Lower lobe of right lung (tissue), 2 donors: Measurements from ENCODE around the gene RPLP1. TPM values are rescaled to one million over a fixed set of nuclear protein-coding genes. Genes with fewer than 3 reads are reported as not detected.

ENCODE experiments used
- ATAC-seq, 2 donors: fragments of 200-7000 bp; cut with Tn5 transposase; one replicate each; pipeline ENCODE4 v1.9.1; 2020 to 2022; ENCODE audit warnings: mild to moderate bottlenecking in 2 of 2, moderate library complexity in 2 of 2
- DNase-seq: peaks from one replicate; pipeline ENCODE4 v3.0.0-alpha.2; 2020
- H3K27ac ChIP-seq: fragments of 200-600 bp; one replicate; pipeline ENCODE4 v1.8.0; 2022
- H3K27me3 ChIP-seq: fragments of 200-600 bp; one replicate; pipeline ENCODE4 v1.8.0; 2022; ENCODE audit warnings: low read depth
- H3K36me3 ChIP-seq: fragments of 200-600 bp; one replicate; pipeline ENCODE4 v1.8.0; 2022; ENCODE audit warnings: mild to moderate bottlenecking
- H3K4me1 ChIP-seq: fragments of 200-600 bp; one replicate; pipeline ENCODE4 v1.8.0; 2022
- H3K4me3 ChIP-seq: fragments of 200-600 bp; one replicate; pipeline ENCODE4 v1.8.0; 2022; ENCODE audit warnings: mild to moderate bottlenecking
- H3K9me3 ChIP-seq: fragments of 200-600 bp; one replicate; pipeline ENCODE4 v1.8.0; 2022
- intact Hi-C: fragments of 100-400 bp; cut with DNase I; formaldehyde crosslinking; loops from one replicate; pipeline ENCODE4 v1.11.0; 2022
- total RNA-seq: library from RNA; stranded (reverse); fragmentation: NEBNext Ultra II Directional; extraction: Animal tissue kit (Norgen Biotek cat#: 25700); gene quantifications from one replicate; pipeline ENCODE4 v1.2.1, GENCODE V29; 2021
- TF ChIP-seq, protein P1 (sequence below): fragments of 200-600 bp; IDR thresholded peaks from one replicate; pipeline ENCODE4 v1.8.0; 2022; ENCODE audit warnings: antibody characterized with exemption, mild to moderate bottlenecking
- donor health status: DM: no; HTN: yes; CAD: no; lungs with severe emphysema.

The RPLP1 gene
- total RNA-seq, 1 donor from 2014 or later = 1,283 TPM

DNA sequence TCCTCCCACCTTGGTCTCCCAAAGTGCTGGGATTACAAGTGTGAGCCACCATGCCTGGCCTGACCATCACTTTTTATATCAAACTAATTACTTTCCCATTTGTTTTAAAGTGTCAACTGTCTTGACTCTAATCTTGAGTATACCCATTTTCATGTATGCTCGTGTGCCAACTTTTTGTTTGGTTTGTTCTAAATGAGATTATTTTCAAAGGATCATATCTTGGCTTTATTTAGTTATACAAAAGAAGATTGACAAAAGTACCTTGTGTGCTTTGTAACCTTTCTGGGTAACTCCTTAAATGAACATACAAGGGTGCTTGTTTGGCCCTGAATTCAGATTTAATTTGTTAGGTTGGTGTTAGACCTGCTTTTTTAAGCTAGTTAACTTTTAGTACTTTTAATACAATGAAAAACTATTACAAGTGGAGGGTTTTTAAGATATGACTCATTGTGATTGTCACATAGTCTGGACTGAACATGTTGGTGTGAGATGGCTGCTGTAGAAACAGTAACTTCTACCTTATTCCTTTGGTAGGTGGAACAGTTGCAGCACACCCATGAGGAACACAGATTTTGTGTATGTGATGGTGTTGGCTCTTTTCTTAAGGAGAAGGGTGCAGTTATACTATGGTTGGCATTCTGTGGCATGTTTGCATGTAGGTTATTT is 27.7 kb upstream of the RPLP1 start:
- Histone ChIP-seq H3K9me3 (no peaks in the 10 kb centered on the region), H3K27me3 (no peaks in the 10 kb centered on the region), H3K4me1 (no peaks in the 10 kb centered on the region), H3K4me3 (no peak overlapping the region), H3K27ac (no peak overlapping the region), H3K36me3 (no peaks in the 10 kb centered on the region)
- ATAC-seq (no peak), DNase-seq (no peak)
- intact Hi-C loops = no loop called here
- TF ChIP-seq, protein P1, sequence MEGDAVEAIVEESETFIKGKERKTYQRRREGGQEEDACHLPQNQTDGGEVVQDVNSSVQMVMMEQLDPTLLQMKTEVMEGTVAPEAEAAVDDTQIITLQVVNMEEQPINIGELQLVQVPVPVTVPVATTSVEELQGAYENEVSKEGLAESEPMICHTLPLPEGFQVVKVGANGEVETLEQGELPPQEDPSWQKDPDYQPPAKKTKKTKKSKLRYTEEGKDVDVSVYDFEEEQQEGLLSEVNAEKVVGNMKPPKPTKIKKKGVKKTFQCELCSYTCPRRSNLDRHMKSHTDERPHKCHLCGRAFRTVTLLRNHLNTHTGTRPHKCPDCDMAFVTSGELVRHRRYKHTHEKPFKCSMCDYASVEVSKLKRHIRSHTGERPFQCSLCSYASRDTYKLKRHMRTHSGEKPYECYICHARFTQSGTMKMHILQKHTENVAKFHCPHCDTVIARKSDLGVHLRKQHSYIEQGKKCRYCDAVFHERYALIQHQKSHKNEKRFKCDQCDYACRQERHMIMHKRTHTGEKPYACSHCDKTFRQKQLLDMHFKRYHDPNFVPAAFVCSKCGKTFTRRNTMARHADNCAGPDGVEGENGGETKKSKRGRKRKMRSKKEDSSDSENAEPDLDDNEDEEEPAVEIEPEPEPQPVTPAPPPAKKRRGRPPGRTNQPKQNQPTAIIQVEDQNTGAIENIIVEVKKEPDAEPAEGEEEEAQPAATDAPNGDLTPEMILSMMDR = no peak

DNA sequence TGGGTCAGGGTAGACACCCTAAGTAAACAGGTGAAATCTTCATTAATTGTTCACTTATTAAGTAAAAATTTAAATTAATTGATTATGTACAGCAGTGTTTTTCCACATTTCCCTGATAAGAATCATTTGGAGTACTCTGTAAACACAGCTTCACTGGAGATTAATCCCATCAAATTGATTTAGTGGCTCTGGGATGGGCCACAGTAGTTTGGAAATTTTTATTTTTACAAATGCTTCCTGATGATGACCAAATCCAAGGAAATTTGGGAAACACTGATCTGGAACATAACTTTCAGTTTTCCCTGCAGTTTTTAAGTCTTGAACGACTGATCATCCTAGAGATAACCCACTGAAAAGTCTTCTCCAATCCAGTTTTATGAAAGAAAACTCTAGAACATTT is 18.8 kb upstream of the RPLP1 start:
- intact Hi-C loops = no loop called here
- Histone ChIP-seq H3K4me1 (no peaks in the 10 kb centered on the region), H3K27ac (no peak overlapping the region), H3K27me3 (no peaks in the 10 kb centered on the region), H3K36me3 (no peaks in the 10 kb centered on the region), H3K4me3 (no peak overlapping the region), H3K9me3 (no peaks in the 10 kb centered on the region)
- TF ChIP-seq, protein P1 = no peak
- DNase-seq (no peak), ATAC-seq (no peak)

DNA sequence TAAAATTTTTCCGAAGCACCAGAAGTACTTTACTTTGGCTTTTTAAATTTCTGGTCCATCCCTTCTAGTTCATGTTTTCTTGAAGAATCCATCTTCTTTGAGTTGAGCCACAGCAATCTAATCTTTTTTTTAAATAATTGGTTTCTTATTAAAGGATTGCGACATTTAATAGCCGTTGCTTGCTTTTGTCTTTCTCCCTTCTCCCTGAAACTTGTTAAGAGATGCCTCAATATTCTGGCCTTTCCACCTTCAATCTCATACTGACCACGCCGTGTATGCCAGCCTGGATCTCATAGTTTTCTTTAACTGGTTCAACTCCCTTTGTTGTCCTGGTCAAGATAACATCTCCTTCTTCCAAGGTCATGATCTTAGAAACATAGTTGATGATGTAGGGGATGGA is 18.4 kb upstream of the RPLP1 start:
- ATAC-seq (no peak), DNase-seq (no peak)
- H3K9me3 ChIP-seq = no peaks in the 10 kb centered on the region
- no peaks in the 10 kb centered on the region for H3K36me3 ChIP-seq
- intact Hi-C loops = no loop called here
- H3K27ac ChIP-seq = no peak overlapping the region
- H3K4me3 ChIP-seq = no peak overlapping the region
- no peaks in the 10 kb centered on the region for H3K27me3 ChIP-seq
- H3K4me1 ChIP-seq = no peaks in the 10 kb centered on the region
- TF ChIP-seq, protein P1 = no peak

DNA sequence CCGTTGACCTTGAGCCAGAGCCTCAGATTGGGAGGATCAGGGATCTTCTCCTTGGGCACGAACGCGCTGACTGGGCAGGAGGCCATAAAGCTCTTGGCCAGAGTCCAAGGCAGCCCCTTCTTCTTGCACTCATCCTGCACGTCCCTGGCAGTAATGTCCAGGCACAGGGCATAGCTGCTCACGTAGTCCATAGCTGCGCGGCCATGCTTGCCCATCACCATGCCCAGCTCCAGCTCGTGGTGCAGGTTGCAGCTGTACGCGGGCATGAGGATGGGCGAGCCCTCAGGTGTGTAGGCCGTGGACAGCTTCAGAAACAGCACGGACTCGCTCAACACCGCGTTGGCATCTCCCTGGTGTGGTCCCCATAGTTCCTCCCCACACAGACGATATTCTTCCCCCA is 17.9 kb upstream of the RPLP1 start:
- DNase-seq (no peak), ATAC-seq (no peak)
- TF ChIP-seq, protein P1 = no peak
- intact Hi-C loops = no loop called here
- H3K4me3 ChIP-seq = no peak overlapping the region
- no peaks in the 10 kb centered on the region for H3K36me3 ChIP-seq
- no peaks in the 10 kb centered on the region for H3K27me3 ChIP-seq
- no peaks in the 10 kb centered on the region for H3K4me1 ChIP-seq
- H3K27ac ChIP-seq = no peak overlapping the region
- no peaks in the 10 kb centered on the region for H3K9me3 ChIP-seq

DNA sequence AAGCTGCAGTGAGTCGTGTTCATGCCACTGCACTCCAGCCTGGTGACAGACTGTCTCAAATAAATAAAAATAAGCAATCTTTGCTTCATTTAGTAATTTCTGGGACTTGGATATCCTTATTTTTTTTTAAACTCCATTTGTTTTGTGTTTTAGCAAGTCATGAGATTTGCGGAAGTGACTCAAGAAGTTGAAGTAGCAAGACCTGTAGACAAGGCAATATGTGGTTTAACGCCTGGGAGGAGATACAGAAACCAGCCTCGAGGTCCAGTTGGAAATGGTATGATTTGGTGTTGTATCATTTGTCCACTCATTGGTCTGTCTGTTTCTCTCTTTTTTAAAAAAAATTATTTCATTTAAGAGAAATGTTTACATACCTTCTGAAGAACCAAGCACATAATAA is 16.6 kb upstream of the RPLP1 start:
- Histone ChIP-seq H3K27me3 (no peaks in the 10 kb centered on the region), H3K36me3 (no peaks in the 10 kb centered on the region), H3K27ac (no peak overlapping the region), H3K4me3 (no peak overlapping the region), H3K4me1 (no peaks in the 10 kb centered on the region), H3K9me3 (no peaks in the 10 kb centered on the region)
- DNase-seq (no peak), ATAC-seq (no peak)
- TF ChIP-seq, protein P1 = no peak
- intact Hi-C loops = no loop called here

DNA sequence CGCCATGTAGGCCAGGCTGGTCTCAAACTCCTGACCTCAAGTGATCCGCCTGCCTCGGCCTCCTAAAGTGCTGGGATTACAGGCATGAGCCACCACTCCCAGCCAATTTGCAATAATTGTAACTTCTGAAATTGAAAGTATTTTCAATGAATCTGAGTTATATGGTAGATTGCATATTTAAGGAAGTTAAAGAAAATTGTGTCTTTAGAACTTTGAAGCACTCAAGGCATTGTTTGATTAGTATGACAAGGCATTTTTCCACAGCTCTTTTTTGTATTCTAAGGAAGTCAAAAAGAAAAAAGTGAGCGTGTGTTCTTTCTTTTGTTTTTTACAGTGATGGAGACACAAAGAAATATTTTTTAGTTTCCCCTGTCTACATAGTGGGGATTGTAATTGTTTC is 15.7 kb upstream of the RPLP1 start:
- Histone ChIP-seq H3K27me3 (no peaks in the 10 kb centered on the region), H3K4me3 (no peak overlapping the region), H3K36me3 (no peaks in the 10 kb centered on the region), H3K4me1 (no peaks in the 10 kb centered on the region), H3K9me3 (no peaks in the 10 kb centered on the region), H3K27ac (no peak overlapping the region)
- TF ChIP-seq, protein P1 = no peak
- no peak for ATAC-seq
- intact Hi-C loops = no loop called here
- no peak for DNase-seq
